GM18867 (cell line): Measurements from ENCODE around the gene LEO1.

ENCODE experiments used
- ATAC-seq: cut with Tn5 transposase; IDR thresholded peaks from one replicate; pipeline ENCODE4 v1.9.1; 2021; ENCODE audit warnings: mild to moderate bottlenecking, moderate library complexity; ENCODE audit not compliant: unreplicated experiment

The LEO1 gene

DNA sequence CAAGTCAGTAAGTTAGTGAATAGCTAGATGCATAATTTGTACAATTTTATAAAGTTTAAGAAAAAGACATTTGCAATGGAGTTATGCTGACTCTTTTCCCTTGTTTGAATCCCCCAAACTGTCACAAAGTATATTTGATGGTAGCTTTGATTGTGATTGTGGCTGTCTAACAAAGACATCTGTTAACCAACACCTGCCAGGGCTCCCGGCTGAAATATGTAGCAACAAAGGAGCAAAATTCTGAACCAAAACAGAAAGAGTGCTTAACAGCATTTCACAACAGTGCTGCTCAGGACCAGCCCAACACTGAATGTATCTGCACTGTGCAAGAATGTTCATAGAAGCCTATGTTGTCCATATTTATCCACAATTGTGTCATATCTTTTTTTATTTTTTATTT is 39.4 kb downstream of the LEO1 start:
- ATAC-seq, result no peak

DNA sequence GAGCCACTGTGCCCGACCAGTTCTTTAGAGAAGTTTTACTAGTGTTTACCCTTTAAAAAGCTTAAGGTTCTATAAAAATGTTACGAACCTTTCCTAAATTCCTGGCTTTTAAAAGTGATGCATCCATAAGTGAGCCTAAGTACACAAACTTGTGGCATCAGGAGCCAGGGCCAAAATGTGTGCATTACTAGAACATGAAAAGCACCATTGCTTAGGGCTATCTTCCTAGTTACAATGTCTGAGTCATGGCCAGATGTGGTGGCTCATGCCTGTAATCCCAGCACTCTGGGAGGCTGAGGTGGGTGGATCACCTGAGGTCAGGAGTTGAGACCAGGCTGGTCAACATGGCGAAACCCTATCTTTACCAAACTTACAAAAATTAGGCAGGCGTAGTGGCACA is 39.9 kb downstream of the LEO1 start:
- no peak for ATAC-seq

DNA sequence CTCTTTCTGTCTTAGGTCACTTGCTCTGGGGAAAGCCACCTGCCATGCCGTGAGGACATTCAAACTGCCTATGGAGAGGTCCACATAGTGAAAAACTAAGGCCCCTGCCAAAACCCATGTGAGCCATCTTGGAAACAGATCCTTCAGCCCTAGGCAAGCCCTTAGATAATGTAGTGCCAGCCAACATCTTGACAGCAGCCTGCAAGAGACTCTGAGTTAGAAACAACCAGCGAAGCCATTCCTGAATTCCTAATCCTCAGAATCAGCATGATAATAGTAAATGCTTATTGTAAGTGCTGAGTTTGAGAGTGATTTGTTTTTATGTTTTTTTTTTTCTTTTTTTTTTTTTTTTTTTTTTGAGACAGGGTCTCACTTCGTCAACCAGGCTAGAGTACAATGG is 40.6 kb downstream of the LEO1 start:
- ATAC-seq, result no peak

DNA sequence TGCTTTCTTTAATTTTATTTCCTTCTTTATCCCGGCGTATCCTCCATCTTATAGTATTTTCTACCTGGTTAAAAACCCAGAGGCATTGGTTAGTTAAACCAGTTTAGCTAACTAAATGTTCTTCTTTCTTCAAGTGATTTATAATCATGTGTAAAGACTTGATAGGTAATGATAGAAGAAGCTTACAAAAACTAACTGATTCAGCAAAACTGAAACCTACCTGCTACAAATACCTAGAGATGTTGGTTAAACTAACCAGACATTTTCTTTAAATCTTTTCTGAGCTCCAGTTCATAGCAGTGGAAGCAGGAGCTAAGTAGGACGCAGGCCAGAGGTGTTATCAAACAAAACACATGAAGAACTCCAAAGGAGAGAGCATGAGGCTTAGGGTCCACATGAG is 44.8 kb downstream of the LEO1 start:
- ATAC-seq, result no peak

DNA sequence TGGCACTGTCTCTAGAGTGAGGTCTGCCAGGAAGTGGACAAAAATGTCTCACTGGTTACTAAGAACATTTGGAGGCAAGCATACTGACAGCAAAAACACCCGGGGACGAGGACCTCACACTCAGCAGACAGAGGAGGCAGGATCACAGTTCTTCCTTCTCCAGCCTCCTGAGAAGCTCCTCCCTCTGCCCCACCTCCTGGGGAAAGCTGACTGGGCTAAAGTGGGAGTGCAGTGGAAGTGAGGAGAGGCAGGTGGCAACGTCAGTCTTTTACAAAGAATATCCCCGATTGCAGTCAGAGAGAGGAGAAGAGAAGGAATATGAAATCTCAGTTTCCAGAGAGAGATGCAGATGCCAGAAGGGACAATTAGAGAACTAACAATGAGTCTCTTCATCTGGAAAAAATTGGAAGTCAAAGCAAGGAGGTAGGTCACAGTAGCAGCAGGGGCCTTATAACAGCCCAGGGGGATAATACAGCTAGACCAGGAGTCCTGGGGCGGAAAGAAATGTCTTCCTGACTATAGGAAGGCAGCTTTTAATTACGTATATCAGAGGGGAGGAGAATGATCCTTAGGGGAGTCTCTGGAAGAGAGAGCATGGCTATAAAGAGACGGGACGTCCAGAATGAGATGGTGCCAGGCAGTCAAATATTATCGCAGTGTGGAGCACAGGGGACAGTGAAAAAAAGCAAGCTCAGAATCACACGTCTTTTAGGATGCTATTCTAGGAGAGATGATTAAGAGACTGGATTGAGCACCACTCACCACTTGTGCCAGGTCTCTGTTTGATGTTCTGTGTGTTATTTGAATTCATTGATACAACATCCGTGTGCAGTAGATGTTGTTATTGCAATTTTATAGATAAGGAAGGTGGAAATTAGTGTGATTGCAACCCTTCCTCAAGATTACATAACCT is 47.2 kb downstream of the LEO1 start:
- no peak for ATAC-seq

DNA sequence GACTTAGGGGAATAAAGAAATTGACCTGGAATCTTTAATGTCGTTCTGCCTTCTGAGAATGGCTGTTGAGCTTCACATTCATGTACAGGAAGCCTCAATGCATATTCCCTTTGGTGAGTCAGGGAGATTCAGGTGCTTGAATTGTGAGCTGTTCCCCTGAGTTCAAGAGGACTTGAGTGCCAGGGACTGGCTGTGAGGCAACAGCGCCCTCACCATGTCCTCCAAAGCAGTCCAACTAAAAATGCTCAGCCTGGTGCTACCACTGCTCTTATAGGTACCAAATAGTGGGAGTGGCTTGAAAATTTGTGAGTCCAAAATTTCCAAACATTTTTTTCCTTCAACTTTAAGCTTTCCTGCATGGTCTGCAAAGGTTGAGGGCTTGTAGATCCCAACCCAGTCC is 54.1 kb downstream of the LEO1 start:
- ATAC-seq, result no peak

DNA sequence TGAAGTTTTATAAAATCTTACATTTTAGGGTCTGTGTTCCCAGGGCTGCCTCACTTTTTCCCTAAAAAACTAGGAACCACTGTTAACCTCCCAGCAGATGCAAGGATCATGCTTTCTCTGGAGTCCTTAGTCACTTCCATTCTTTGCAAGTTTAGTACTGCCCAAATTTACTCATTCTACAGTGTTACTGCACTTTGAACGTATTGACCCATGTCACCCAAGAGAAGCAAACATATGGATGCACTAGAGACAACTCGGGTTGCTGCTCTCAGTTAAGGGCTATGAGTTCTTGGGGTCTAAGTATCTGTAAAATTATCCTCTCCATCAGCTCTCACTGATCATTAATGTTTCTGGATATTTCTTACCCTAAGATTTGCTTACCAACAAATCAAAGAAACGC is 59.0 kb downstream of the LEO1 start:
- ATAC-seq, result no peak

DNA sequence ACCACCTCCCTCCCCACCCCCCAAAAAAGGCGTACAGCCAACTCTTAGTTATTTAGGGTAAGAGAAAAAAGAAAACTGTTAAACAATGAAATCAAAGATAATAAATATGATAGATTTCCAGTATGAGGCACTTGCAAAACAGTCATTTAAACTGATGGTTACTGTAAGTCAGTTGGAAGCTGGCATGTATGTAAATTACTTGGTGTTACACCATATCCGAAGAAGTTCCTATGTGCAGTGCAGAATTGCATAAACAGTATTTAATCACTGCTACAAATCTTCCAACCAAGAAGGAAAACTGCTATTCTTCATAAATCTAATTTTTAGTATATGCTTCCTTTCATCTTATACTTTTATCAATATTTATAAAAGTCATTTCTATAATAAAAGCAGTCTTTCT is 62.0 kb downstream of the LEO1 start:
- no peak for ATAC-seq

DNA sequence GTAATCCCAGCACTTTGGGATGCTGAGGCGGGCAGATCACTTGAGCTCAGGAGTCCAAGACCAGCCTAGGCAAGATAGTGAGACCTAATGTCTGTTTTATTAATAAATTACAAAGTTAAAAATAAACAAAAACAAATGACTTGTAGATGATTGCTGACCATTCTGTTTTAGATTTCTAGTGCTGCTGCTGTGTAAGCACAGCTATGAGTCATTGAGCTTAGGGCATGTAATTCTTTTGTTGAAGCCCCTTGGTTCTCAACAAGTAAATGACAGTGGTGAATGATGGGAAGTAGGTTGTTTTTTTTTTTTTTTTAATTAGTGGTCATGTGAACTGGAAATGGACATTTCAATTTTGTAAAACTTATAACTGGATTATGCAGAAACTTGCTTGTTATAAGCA is 63.3 kb downstream of the LEO1 start:
- ATAC-seq, result no peak

DNA sequence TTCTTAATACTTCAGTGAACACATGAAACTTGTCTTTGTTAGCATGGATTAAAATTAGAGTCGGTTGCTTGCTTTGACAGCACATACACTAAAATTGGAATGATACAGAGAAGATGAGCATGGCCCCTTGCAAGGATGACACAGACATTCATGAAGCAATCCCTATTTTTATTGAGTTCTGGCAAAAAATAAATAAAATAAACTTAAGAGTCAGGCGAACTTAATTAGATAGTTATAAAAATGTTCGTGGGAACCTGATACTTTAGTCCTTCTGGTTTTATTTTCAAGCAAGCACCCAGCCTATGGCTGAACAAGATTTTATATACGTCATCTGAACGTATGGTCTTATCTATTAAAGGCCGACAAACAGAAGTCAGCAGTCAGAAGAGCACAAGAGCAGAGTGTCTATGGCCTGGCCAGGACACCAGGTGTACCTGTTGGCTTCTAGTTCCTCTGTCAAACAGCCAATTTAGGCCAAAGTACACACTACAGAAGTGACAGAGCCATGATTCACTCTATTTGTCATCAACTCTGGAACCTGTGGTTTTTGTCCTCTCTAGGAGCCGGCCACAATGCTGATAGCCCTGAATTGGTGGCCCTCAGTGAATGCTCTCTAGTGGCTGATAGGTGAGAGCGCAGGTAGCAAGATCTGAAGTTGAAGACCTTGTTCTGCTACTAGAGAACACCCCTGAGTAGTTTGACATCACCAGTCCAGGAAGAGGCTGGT is 64.3 kb downstream of the LEO1 start:
- ATAC-seq, result no peak

DNA sequence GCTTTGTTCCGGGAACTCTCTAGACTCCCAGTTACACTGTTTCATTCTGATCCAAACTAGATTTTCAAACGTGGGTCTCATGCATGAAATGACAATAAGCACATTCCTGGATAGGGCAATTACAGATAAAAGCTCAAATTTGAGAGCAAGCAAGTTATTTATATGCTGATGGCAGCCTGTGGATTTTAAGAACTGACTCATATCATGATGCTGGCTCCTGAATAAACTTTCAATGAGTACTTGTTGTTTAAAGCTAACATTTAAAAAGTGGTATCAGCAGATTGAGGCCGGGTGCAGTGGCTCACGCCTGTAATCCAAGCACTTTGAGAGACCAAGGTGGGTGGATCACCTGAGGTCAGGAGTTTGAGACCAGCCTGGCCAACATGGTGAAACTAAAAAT is 66.6 kb downstream of the LEO1 start:
- no peak for ATAC-seq

DNA sequence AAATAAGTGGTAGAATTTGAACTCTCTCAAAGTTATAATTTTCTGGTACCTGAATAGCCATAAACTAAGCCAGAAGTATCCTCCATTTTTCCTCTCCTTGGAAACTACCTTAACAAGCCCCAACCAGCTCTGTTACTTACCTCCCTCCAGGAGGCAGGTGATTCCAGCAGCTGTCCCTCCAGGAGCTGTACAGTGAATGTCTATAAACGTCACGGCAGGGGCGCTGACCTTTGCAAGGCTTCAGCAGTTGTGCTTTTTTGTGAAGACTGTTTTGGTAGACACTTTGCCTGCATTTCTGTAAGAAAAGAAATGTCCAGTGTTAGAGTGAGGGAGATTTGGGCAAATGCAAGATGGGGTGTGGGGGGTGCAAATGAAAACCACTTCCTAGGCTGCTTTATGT is 67.2 kb downstream of the LEO1 start:
- no peak for ATAC-seq

DNA sequence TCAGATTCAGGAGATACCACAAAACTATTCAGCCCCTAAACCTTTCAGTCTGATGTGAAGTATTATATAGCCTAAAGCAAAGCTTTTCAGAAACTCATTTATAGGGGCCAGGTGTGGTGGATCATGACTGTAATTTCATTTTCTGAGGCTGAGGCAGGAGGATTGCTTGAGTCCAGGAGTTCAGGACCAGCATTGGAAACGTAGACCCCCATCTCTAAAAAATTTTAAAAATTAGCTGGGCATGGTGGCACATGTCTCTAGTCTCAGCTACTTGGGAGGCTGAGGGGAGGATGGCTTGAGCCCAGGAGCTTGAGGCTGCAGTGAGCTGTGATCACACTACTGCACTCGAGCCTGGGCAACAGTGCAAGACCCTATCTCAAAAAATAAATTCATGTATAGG is 82.1 kb downstream of the LEO1 start:
- ATAC-seq, result no peak

DNA sequence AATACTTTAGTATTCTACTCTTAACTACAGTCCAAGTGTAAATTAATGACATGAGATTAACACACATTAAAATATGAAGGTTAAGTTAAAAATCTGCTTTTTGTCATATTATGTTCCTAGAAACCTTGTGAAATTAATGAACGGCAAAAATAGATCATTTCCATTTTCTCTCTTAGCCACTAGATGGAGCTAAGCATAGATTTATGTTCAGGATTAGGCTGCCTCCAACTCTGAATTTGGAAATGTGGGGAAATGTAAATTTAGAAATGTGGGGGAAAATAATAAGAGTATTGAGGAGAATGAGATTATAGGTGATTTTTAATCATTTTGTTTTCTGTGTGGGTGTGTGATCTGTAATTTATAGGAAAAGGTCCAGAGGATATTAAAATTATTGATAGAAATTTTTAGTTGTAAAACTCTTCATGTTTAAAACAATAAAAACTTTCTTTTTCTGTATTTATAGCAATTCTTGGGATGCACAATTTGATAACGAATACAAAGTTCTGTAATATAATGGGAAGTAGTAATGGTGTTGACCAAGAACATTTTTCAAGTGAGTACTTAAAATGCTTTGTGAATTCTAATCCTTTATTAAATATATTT is 82.9 kb downstream of the LEO1 start:
- ATAC-seq, result no peak
